Activated naive CD4-positive, alpha-beta T cell treated with anti-CD3 and anti-CD28 coated beads for 36 hours (primary cell): ENCODE data around the gene C17orf67. TPM values are rescaled to one million over a fixed set of nuclear protein-coding genes. Genes with fewer than 3 reads are reported as not detected.

Source experiments
- CTCF ChIA-PET: fragments of 350-600 bp; sonication (Branson Sonifier 250); formaldehyde crosslinking; loops from one replicate; lab custom pipeline; 2021; ENCODE audit warnings: antibody characterized with exemption; lab: Charles Lee
- DNase-seq: peaks from one replicate; pipeline ENCODE4 v3.0.0-alpha.2; 2020
- H3K27ac Mint-ChIP-seq: one replicate; pipeline ENCODE4 v1.8.0; 2021; ENCODE audit warnings: mild to moderate bottlenecking, mixed read lengths
- H3K27me3 Mint-ChIP-seq: one replicate; pipeline ENCODE4 v1.8.0; 2021; ENCODE audit warnings: low read depth, mixed read lengths
- H3K36me3 Mint-ChIP-seq: one replicate; pipeline ENCODE4 v1.8.0; 2021; ENCODE audit warnings: low read depth, mixed read lengths
- H3K4me1 Mint-ChIP-seq: one replicate; pipeline ENCODE4 v1.8.0; 2021; ENCODE audit warnings: low read depth, mixed read lengths
- H3K4me3 Mint-ChIP-seq: one replicate; pipeline ENCODE4 v1.8.0; 2021; ENCODE audit warnings: mild to moderate bottlenecking, moderate library complexity, mixed read lengths
- H3K9me3 Mint-ChIP-seq: one replicate; pipeline ENCODE4 v1.8.0; 2021; ENCODE audit warnings: mixed read lengths
- intact Hi-C: fragments of 100-400 bp; cut with micrococcal nuclease; formaldehyde crosslinking; loops from one replicate; pipeline ENCODE4 v1.15.1; 2023
- total RNA-seq, 2 experiments: library from RNA; stranded (reverse); gene quantifications; one replicate each; pipeline ENCODE4 v1.2.3, GENCODE V29; 2021

The C17orf67 gene
- total RNA-seq, 2 experiments from 2014 or later: 1.9 to 2.2 TPM

- H3K36me3 Mint-ChIP-seq: peaks cover 3% of the 10 kb centered on the region
- CTCF ChIA-PET: no interaction called here
- intact Hi-C loops: no loop called here
These were observed 30.6 kb downstream of the C17orf67 start for GRCh38 chr17:56803071-56803470.

GRCh38 chr17:56801459-56802178 lies 32.1 kb downstream of the C17orf67 start:
- Mint-ChIP-seq H3K36me3 (no peaks in the 10 kb centered on the region), H3K4me1 (no peaks in the 10 kb centered on the region), H3K27me3 (no peaks in the 10 kb centered on the region), H3K9me3 (no peaks in the 10 kb centered on the region), H3K4me3 (no peak overlapping the region), H3K27ac (no peak overlapping the region)
- CTCF ChIA-PET: no interaction called here
- intact Hi-C loops: no loop called here
- no peak for DNase-seq

More at GRCh38 chr17:56803071-56803470, 30.6 kb downstream of the C17orf67 start:
- Mint-ChIP-seq H3K27me3 (no peaks in the 10 kb centered on the region), H3K9me3 (no peaks in the 10 kb centered on the region), H3K4me3 (no peak overlapping the region), H3K27ac (no peak overlapping the region), H3K4me1 (no peaks in the 10 kb centered on the region)
- no peak for DNase-seq

GRCh38 chr17:56798916-56799315 lies 34.8 kb downstream of the C17orf67 start:
- intact Hi-C loops: no loop called here
- H3K4me1 Mint-ChIP-seq: no peaks in the 10 kb centered on the region
- H3K36me3 Mint-ChIP-seq: peaks cover 1% of the 10 kb centered on the region
- H3K9me3 Mint-ChIP-seq: no peaks in the 10 kb centered on the region
- no peaks in the 10 kb centered on the region for H3K27me3 Mint-ChIP-seq
- H3K27ac Mint-ChIP-seq: no peak overlapping the region
- no peak overlapping the region for H3K4me3 Mint-ChIP-seq
- CTCF ChIA-PET: no interaction called here
- DNase-seq: no peak

GRCh38 chr17:56796536-56796935 lies 37.2 kb downstream of the C17orf67 start:
- Mint-ChIP-seq H3K36me3 (peaks cover 6% of the 10 kb centered on the region), H3K27me3 (no peaks in the 10 kb centered on the region), H3K4me3 (no peak overlapping the region), H3K9me3 (peaks cover 4% of the 10 kb centered on the region), H3K4me1 (no peaks in the 10 kb centered on the region), H3K27ac (no peak overlapping the region)
- intact Hi-C loops: no loop called here
- no peak for DNase-seq
- CTCF ChIA-PET: no interaction called here

- Mint-ChIP-seq H3K9me3 (peaks cover 4% of the 10 kb centered on the region), H3K27ac (no peak overlapping the region), H3K36me3 (peaks cover 8% of the 10 kb centered on the region), H3K27me3 (no peaks in the 10 kb centered on the region), H3K4me3 (no peak overlapping the region), H3K4me1 (no peaks in the 10 kb centered on the region)
- DNase-seq: no peak
- CTCF ChIA-PET: no interaction called here
- intact Hi-C loops: no loop called here
These were observed 38.4 kb downstream of the C17orf67 start for GRCh38 chr17:56795221-56795865.

GRCh38 chr17:56793957-56794356 lies 39.8 kb downstream of the C17orf67 start:
- Mint-ChIP-seq H3K4me1 (no peaks in the 10 kb centered on the region), H3K36me3 (peaks cover 8% of the 10 kb centered on the region), H3K4me3 (no peak overlapping the region), H3K27me3 (no peaks in the 10 kb centered on the region), H3K9me3 (peaks cover 4% of the 10 kb centered on the region), H3K27ac (no peak overlapping the region)
- no peak for DNase-seq
- intact Hi-C loops: no loop called here
- CTCF ChIA-PET: interaction anchor here (1.1 kb wide), 2 partner anchors 14 to 25 kb away, joined by 3 to 4 read pairs; no protein-coding TSS in a partner anchor

- Mint-ChIP-seq H3K27me3 (no peaks in the 10 kb centered on the region), H3K4me1 (no peaks in the 10 kb centered on the region), H3K4me3 (no peak overlapping the region), H3K9me3 (peaks cover 4% of the 10 kb centered on the region), H3K36me3 (peaks cover 8% of the 10 kb centered on the region), H3K27ac (no peak overlapping the region)
- CTCF ChIA-PET: interaction anchor here (1.1 kb wide), 2 partner anchors 14 to 25 kb away, joined by 3 to 4 read pairs; no protein-coding TSS in a partner anchor
- no peak for DNase-seq
- intact Hi-C loops: no loop called here
These were observed 40.2 kb downstream of the C17orf67 start for GRCh38 chr17:56793531-56793930.

GRCh38 chr17:56792267-56792666 lies 41.5 kb downstream of the C17orf67 start:
- no peaks in the 10 kb centered on the region for H3K27me3 Mint-ChIP-seq
- H3K9me3 Mint-ChIP-seq: peaks cover 4% of the 10 kb centered on the region
- H3K4me3 Mint-ChIP-seq: no peak overlapping the region
- no peak for DNase-seq
- H3K36me3 Mint-ChIP-seq: peaks cover 8% of the 10 kb centered on the region
- H3K4me1 Mint-ChIP-seq: peaks cover 7% of the 10 kb centered on the region
- H3K27ac Mint-ChIP-seq: no peak overlapping the region
- intact Hi-C loops: no loop called here
- CTCF ChIA-PET: no interaction called here

GRCh38 chr17:56786989-56787482 lies 46.7 kb downstream of the C17orf67 start:
- H3K27ac Mint-ChIP-seq: peak overlapping the region; percentile 88

GRCh38 chr17:56785997-56786680 lies 47.6 kb downstream of the C17orf67 start:
- H3K4me3 Mint-ChIP-seq: no peak overlapping the region
- peaks cover 2% of the 10 kb centered on the region for H3K36me3 Mint-ChIP-seq
- peaks cover 33% of the 10 kb centered on the region for H3K4me1 Mint-ChIP-seq
- intact Hi-C loops: loop anchor here (5.0 to 10.0 kb wide), 2 partner anchors 471 to 1209 kb away; no protein-coding TSS in a partner anchor
- no peaks in the 10 kb centered on the region for H3K27me3 Mint-ChIP-seq
- CTCF ChIA-PET: interaction anchor here (0.7 to 2.1 kb wide), 3 partner anchors 34 to 168 kb away, joined by 3 to 10 read pairs (median 3); no protein-coding TSS in a partner anchor
- peak overlapping the region; percentile 88 for H3K27ac Mint-ChIP-seq
- H3K9me3 Mint-ChIP-seq: no peaks in the 10 kb centered on the region
- no peak for DNase-seq

More at GRCh38 chr17:56786989-56787482, 46.7 kb downstream of the C17orf67 start:
- peak overlapping the region; percentile 20 for H3K4me3 Mint-ChIP-seq
- CTCF ChIA-PET: interaction anchor here (0.7 to 2.1 kb wide), 3 partner anchors 12 to 169 kb away, joined by 3 to 10 read pairs (median 3); no protein-coding TSS in a partner anchor
- no peaks in the 10 kb centered on the region for H3K9me3 Mint-ChIP-seq
- peaks cover 2% of the 10 kb centered on the region for H3K36me3 Mint-ChIP-seq
- peak; percentile 86 for DNase-seq
- H3K27me3 Mint-ChIP-seq: no peaks in the 10 kb centered on the region
- H3K4me1 Mint-ChIP-seq: peaks cover 33% of the 10 kb centered on the region
- intact Hi-C loops: loop anchor here (1.0 to 10.0 kb wide), 4 partner anchors 24 to 1210 kb away; partner anchors contain the start of gene C17orf67

- Mint-ChIP-seq H3K4me1 (peaks cover 35% of the 10 kb centered on the region), H3K9me3 (no peaks in the 10 kb centered on the region), H3K27me3 (no peaks in the 10 kb centered on the region), H3K27ac (no peak overlapping the region), H3K36me3 (no peaks in the 10 kb centered on the region), H3K4me3 (no peak overlapping the region)
- CTCF ChIA-PET: interaction anchor here (1.5 to 2.1 kb wide), 2 partner anchors 34 to 69 kb away, joined by 3 to 10 read pairs; no protein-coding TSS in a partner anchor
- intact Hi-C loops: loop anchor here (5.0 to 10.0 kb wide), 2 partner anchors 471 to 1208 kb away; no protein-coding TSS in a partner anchor
- no peak for DNase-seq
These were observed 48.3 kb downstream of the C17orf67 start for GRCh38 chr17:56785405-56785804.

GRCh38 chr17:56782338-56782737 lies 51.4 kb downstream of the C17orf67 start:
- H3K27me3 Mint-ChIP-seq: no peaks in the 10 kb centered on the region
- no peak for DNase-seq
- no peak overlapping the region for H3K4me3 Mint-ChIP-seq
- H3K36me3 Mint-ChIP-seq: no peaks in the 10 kb centered on the region
- H3K4me1 Mint-ChIP-seq: peaks cover 50% of the 10 kb centered on the region
- H3K27ac Mint-ChIP-seq: no peak overlapping the region
- H3K9me3 Mint-ChIP-seq: no peaks in the 10 kb centered on the region
- CTCF ChIA-PET: interaction anchor here (1.3 to 4.2 kb wide), 8 partner anchors 11 to 190 kb away, joined by 3 to 69 read pairs (median 11); no protein-coding TSS in a partner anchor
- intact Hi-C loops: loop anchor here (10.0 kb wide), 1 partner anchor 468 kb away; no protein-coding TSS in a partner anchor
